NCI-H2029 treated with DMSO at 0.1 percent for 48 hours (cell line): ENCODE results near the gene MACF1.
"Not testable (repeated sequence)": the region's sequence is repeated elsewhere in the genome, so short reads cannot be mapped to it uniquely, and the experiment has no call there.

Experiments used
- DNase-seq: peaks from one replicate; lab custom pipeline; 2025; lab: John Stamatoyannopoulos, UW

MACF1 gene

DNA sequence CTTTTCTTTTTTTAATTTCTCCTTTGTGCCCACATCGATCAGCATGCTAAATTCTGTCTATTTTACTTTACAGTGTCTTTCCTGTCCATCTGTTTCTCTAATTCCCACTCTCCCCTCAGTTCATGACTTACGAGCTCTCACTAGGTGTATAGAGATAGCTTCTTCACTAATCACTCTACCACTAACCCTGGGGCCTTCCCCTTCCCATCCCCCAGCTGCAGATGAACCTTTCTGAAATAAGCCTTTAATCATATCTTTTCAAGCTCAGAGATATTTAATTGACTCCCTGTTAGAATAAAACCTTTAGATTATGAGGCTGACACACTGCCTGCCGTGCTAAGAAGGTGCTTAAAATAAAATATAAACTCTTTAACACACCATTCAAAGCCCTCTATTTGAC, 220.7 kb downstream of the MACF1 start:
- DNase-seq = no peak

- no peak for DNase-seq
These were observed 221.1 kb downstream of the MACF1 start for GRCh38 chr1:39425634-39426033.

DNA sequence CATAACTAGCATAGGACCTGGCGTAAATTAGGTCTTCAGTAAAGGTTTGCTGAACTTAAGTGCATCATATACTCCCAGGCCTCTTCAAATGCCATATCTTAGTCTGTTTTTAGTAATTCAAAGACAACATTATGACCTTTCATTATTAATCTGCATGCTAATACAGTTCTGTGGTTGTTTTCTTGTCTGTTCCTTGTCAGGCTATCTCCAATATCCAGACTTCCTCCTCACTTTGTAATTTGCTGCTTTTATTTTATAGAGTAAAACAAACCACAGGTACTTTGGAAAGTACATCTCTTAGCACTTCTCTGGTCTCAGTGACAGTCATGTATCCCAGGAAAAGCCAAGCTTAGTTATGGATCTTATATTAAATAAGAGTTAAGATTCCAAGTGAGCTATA, 221.9 kb downstream of the MACF1 start:
- DNase-seq = no peak

DNA sequence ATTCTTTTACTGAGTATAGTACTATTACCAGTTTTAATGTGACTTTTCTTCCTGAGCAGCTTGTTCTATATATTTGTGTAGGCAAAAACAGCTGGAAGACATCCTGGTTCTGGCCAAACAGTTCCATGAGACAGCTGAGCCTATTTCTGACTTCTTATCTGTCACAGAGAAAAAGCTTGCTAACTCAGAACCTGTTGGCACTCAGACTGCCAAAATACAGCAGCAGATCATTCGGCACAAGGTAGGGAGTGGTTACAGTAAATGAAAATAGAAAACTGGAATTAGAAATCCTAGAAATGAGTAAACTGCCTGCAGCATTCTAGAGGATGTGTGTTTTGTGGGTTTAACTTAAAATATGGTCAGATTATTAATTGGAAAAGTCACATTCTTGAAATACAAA, 222.9 kb downstream of the MACF1 start:
- no peak for DNase-seq

DNA sequence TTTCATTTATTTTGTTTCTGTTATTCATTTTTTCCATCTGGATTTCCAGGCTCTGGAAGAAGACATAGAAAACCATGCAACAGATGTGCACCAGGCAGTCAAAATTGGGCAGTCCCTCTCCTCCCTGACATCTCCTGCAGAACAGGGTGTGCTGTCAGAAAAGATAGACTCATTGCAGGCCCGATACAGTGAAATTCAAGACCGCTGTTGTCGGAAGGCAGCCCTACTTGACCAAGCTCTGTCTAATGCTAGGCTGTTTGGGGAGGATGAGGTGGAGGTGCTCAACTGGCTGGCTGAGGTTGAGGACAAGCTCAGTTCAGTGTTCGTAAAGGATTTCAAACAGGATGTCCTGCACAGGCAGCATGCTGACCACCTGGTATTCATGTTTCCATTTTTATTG, 223.4 kb downstream of the MACF1 start:
- DNase-seq = no peak

DNA sequence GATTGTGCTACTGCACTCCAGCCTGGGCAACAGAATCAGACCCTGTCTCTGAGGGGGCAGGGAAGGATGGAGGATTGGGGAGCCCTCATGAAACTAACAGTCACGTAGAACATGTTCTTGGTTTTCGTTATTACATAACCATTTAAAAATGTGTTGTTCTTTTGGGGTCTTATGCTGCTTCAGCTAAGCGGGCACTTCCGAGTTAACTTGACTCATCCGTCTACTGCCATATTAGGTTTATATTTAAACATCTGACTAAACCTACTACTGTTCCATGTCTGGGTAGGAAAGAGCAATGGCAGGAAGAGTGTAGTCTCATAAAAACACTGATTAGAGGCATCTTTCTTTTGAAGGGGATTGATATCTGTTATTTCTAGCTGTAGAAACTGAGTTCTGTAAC, 227.4 kb downstream of the MACF1 start:
- no peak for DNase-seq

- DNase-seq = peak; percentile 100
These were observed 230.4 kb downstream of the MACF1 start for GRCh38 chr1:39434797-39435395.

GRCh38 chr1:39435597-39435996, 231.1 kb downstream of the MACF1 start:
- no peak for DNase-seq

GRCh38 chr1:39436842-39437241, 232.3 kb downstream of the MACF1 start:
- DNase-seq = no peak

- no peak for DNase-seq
These were observed 233.5 kb downstream of the MACF1 start for GRCh38 chr1:39438042-39438441.

- no peak for DNase-seq
These were observed 236.4 kb downstream of the MACF1 start for GRCh38 chr1:39440856-39441255.

DNA sequence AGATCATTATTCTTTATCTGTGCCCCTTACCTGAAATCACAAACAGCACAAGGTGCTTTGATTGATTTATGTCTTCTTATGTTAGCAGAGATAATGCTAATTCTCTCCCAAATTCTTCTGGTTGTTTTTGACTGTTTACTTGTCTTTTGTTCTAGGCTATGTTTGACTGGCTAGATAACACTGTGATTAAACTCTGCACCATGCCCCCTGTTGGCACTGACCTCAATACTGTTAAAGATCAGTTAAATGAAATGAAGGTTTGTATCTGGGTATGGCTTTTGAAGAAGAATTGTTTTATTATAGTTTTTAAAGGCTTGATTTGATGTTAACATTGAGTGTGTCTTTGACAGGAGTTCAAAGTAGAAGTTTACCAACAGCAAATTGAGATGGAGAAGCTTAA, 237.3 kb downstream of the MACF1 start:
- no peak for DNase-seq

- no peak for DNase-seq
These were observed 241.1 kb downstream of the MACF1 start for GRCh38 chr1:39445573-39445972.

GRCh38 chr1:39446986-39447567, 242.6 kb downstream of the MACF1 start:
- no peak for DNase-seq

DNA sequence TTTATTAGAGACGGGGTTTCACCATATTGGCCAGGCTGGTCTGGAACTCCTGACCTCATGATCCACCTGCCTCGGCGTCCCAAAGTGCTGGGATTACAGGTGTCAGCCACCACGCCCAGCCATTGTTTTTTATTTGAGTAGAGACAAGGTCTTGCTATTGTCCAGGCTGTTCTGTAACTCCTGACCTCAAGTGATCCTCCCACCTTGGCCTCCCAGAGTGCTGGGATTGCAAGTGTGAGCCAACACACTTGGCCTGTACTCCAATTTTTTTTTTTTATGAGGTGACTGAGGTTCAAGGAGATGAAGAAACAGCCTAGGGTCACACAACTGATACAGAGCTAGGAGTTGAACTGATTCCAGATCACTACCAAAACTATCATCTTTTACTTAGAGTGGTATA, 245.5 kb downstream of the MACF1 start:
- not testable (repeated sequence) for DNase-seq

GRCh38 chr1:39450956-39451606, 246.6 kb downstream of the MACF1 start:
- no peak for DNase-seq

DNA sequence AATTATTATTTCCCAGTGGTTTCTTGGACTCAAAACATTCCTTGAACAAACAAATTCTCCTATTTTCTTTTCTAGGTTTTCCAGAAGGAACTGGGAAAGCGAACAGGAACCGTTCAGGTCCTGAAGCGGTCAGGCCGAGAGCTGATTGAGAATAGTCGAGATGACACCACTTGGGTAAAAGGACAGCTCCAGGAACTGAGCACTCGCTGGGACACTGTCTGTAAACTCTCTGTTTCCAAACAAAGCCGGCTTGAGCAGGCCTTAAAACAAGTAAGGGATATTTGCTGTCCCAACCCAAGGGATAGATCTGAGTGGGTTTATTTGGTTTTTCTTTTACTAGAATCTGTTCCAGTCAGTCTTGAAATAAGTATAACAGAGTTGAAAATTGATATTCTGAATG, 247.6 kb downstream of the MACF1 start:
- no peak for DNase-seq

- DNase-seq = no peak
These were observed 248.0 kb downstream of the MACF1 start for GRCh38 chr1:39452540-39452939.

DNA sequence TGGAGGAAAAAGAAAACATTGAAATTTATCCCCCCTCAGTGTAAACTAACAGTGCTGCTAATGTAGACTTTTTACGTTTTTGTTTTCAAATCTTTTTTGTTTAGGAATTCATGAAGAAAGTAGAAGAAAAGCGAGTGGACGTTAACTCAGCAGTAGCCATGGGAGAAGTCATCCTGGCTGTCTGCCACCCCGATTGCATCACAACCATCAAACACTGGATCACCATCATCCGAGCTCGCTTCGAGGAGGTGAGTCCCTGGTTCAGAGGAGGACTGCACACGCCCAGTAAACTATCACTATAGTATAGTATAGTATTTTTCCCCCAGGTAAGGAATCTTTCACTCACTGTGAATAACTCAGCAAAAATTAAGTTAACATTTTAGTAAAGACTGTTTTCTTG, 249.1 kb downstream of the MACF1 start:
- no peak for DNase-seq

DNA sequence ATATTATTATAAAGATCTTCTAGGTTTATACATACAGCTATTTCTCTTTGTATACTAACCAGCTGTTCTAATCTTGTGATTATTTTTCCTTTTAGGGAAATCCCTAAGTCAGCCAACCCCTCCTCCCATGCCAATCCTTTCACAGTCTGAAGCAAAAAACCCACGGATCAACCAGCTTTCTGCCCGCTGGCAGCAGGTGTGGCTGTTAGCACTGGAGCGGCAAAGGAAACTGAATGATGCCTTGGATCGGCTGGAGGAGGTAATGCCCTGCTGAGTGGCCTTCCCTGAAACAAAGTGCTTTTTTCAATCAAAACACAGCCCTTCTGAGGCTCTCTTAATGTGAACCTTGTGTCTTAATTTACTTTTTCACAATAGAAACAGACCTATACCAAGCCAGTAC, 254.5 kb downstream of the MACF1 start:
- DNase-seq = no peak

DNA sequence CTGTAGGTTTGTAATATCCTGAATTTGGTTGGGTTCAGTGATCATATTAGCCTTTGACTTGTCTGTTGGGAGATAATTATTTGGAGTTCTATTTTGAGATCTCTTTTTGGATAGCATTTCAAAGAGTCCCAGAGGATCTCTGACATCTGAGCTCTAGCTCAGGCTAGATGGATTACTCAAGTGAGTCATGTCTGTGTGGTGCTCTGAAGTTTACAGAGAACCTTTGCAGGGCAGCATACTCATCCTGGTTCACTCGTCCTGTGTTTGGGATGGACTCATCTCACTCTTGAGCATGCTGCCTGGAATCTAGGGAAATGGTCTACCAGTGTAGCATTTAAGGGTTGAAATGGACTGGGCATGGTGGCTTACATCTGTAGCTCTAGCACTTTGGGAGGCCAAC, 257.6 kb downstream of the MACF1 start:
- DNase-seq = no peak

DNA sequence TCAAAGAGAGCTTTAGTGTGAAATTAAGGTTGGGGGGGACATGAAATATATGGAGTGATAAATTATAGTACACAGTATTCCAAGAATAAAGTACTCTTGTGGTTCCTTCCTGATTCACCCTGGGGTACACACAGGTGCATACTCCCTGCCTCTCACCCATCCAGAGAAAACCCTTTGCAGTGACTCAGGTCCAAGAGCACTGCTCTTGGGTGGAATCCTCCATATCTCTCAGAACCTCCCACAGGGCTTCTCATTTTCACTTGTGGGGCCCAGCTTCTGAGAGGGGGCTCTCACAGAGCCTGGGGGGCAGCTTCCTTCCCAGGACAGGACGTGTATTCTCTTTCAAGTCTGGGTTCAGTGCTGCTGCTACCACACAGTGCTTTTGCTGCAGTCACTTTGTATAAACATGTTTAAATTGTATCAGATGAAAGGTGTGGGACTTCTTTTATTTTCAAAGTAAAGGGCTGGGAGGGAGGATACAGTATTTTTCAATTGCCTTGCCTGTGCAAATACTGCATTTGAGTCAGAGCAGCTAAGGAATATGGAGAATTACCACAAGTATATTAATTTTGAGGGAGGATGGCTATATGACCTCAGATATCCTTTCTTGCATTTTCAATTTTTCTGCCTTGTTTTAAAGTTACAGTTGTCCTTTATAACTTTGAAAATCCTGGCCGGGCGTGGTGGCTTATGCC, 262.1 kb downstream of the MACF1 start:
- no peak for DNase-seq

GRCh38 chr1:39467108-39467720, 262.7 kb downstream of the MACF1 start:
- DNase-seq = not testable (repeated sequence)
